GM23248 (cell line): ENCODE measurements around the gene PDLIM7. TPM values are rescaled to one million over a fixed set of nuclear protein-coding genes. Genes with fewer than 3 reads are reported as not detected.

Source experiments
- DNase-seq: peaks from one replicate; pipeline ENCODE4 v3.0.0-alpha.2; 2015
- H2AFZ ChIP-seq: fragments of 200-600 bp; sonication (generic); 2 replicates; pipeline ENCODE4 v1.6.1; 2016; ENCODE audit warnings: antibody characterized with exemption
- H3F3A ChIP-seq: fragments of 200-600 bp; sonication (generic); 2 replicates; pipeline ENCODE4 v1.6.1; 2016; ENCODE audit warnings: mild to moderate bottlenecking, antibody characterized with exemption, mixed run types; ENCODE audit not compliant: insufficient read depth
- H3K27ac ChIP-seq: fragments of 200-600 bp; sonication (generic); 2 replicates; pipeline ENCODE4 v1.5.1; 2016; ENCODE audit warnings: mild to moderate bottlenecking
- H3K27me3 ChIP-seq: fragments of 200-600 bp; sonication (generic); replicated peaks from 2 replicates; pipeline ENCODE4 v1.6.1; 2016; ENCODE audit warnings: mild to moderate bottlenecking; ENCODE audit not compliant: insufficient read depth
- H3K36me3 ChIP-seq: fragments of 200-600 bp; sonication (generic); 2 replicates; pipeline ENCODE4 v1.6.1; 2016; ENCODE audit warnings: low read depth, mild to moderate bottlenecking
- H3K4me1 ChIP-seq: fragments of 200-600 bp; sonication (generic); 2 replicates; pipeline ENCODE4 v1.6.1; 2016; ENCODE audit warnings: mild to moderate bottlenecking; ENCODE audit not compliant: insufficient read depth
- H3K4me2 ChIP-seq: fragments of 200-600 bp; sonication (generic); one replicate; pipeline ENCODE4 v1.6.1; 2016; ENCODE audit warnings: mild to moderate bottlenecking; ENCODE audit not compliant: unreplicated experiment
- H3K4me3 ChIP-seq: fragments of 200-600 bp; sonication (generic); 2 replicates; pipeline ENCODE4 v1.5.1; 2016; ENCODE audit warnings: mild to moderate bottlenecking
- H3K79me2 ChIP-seq: fragments of 200-600 bp; sonication (generic); 2 replicates; pipeline ENCODE4 v1.6.1; 2016; ENCODE audit warnings: mild to moderate bottlenecking; ENCODE audit not compliant: insufficient read depth
- H3K9ac ChIP-seq: fragments of 200-600 bp; sonication (generic); 2 replicates; pipeline ENCODE4 v1.6.1; 2016; ENCODE audit warnings: mild to moderate bottlenecking
- H3K9me2 ChIP-seq: fragments of 200-600 bp; sonication (generic); 2 replicates; pipeline ENCODE4 v1.6.1; 2016; ENCODE audit warnings: mixed run types, mild to moderate bottlenecking, moderate library complexity; ENCODE audit not compliant: insufficient read depth
- H3K9me3 ChIP-seq: fragments of 200-600 bp; sonication (generic); one replicate; pipeline ENCODE4 v1.6.1; 2017; ENCODE audit warnings: low read depth
- H4K20me1 ChIP-seq: fragments of 200-600 bp; sonication (generic); 2 replicates; pipeline ENCODE4 v1.6.0; 2016; ENCODE audit not compliant: insufficient read depth
- EZH2 ChIP-seq: fragments of 200-600 bp; sonication (generic); IDR thresholded peaks from 2 replicates; pipeline ENCODE4 v1.6.1; 2018; ENCODE audit warnings: antibody characterized with exemption, mild to moderate bottlenecking; ENCODE audit not compliant: insufficient read depth, poor library complexity, severe bottlenecking
- EZH2phosphoT487 ChIP-seq: fragments of 200-600 bp; sonication (generic); IDR thresholded peaks from 2 replicates; pipeline ENCODE4 v1.6.1; 2018; ENCODE audit warnings: antibody characterized with exemption, moderate library complexity, mild to moderate bottlenecking, low read depth; ENCODE audit not compliant: insufficient read depth
- WGBS, 2 experiments: methylation state at CpG; one replicate each; pipeline ENCODE4 v1.1.6; 2015 to 2017; ENCODE audit warnings: low lambda C conversion rate in 2 of 2, low coverage in 1 of 2; ENCODE audit errors: missing lambda C conversion rate in 2 of 2; 5-methylcytosine and 5-hydroxymethylcytosine counted together
- in situ Hi-C: fragments of 300-500 bp; cut with MboI; formaldehyde crosslinking; loops from 2 replicates; pipeline ENCODE4 v1.15.0; 2020
- polyA plus RNA-seq: library from polyadenylated mRNA; unstranded; fragments of >200 nt; fragmentation: Nextera tagmentation; extraction: Ambion mirVana; gene quantifications from 2 replicates; pipeline ENCODE4 v1.2.1, GENCODE V29; 2016
- total RNA-seq: library from RNA; depleted of rRNA; stranded (reverse); fragments of >200 nt; shearing (Covaris generic); gene quantifications from 2 replicates; pipeline ENCODE4 v1.2.3, GENCODE V29; 2014

The PDLIM7 gene
- total and polyA plus RNA-seq, 2 experiments from 2014 or later: 320 to 556 TPM

DNA sequence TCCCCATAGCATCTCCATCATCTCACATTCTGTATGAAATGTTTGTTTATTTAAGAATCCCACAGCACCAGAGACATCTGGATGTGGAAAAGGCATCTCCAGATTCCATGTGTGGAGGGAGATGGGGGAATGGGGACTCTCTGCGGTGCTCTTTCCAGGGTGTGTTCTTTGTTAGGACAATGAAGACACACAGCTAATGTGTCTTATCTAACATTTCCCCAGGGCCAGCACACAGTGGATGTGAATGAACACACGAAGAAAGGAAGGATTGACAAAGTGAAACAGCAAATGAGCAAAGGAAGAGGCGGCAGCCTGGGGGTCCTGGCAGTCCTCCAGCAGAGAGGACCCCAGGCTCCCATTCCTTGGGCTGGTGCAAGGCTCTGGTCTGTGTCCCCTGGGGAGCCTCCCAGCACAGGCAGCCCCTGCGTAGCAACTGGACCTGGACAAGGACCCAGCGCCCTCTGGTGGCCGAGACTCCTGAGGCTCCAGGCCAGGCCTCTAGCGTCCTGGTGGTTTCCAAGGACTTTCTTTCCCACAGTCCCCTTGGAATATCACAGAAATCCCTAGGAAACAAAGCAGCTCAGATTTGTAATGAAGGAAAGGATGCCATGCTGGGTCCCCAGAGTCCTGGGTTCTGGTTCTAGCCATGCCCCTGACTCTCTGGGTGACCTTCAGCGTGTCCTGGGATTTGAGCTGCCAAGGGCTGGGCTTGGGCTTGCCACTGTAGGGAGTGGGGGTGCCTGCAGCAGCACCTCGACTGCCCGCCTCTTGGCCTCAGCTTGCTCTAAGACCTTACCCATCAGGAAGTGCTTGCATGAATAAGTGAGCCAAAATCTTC, 3.5 kb upstream of the PDLIM7 start:
- Histone ChIP-seq H3K79me2 (peaks cover 7% of the 10 kb centered on the region), H3K27ac (peak overlapping the region; percentile 28; the same call in 1 of the 2 replicates), H2AFZ (peak overlapping the region; percentile 32; the same call in 1 of the 2 replicates), H3K4me1 (no peaks in the 10 kb centered on the region; the same call in 1 of the 2 replicates), H3K9me2 (no peaks in the 10 kb centered on the region), H3K9ac (no peak overlapping the region), H3K4me3 (no peak overlapping the region), H3K36me3 (no peaks in the 10 kb centered on the region), H3F3A (peaks cover 17% of the 10 kb centered on the region), H3K27me3 (no peaks in the 10 kb centered on the region), H4K20me1 (no peaks in the 10 kb centered on the region), H3K4me2 (no peak overlapping the region), H3K9me3 (no peaks in the 10 kb centered on the region)
- 15 to 18% methylated on average over 10 of the region's 10 CpGs for WGBS, 2 experiments
- in situ Hi-C loops: no loop called here
- TF ChIP-seq EZH2 (no peak), EZH2phosphoT487 (no peak)
- peak; percentile 90 for DNase-seq

DNA sequence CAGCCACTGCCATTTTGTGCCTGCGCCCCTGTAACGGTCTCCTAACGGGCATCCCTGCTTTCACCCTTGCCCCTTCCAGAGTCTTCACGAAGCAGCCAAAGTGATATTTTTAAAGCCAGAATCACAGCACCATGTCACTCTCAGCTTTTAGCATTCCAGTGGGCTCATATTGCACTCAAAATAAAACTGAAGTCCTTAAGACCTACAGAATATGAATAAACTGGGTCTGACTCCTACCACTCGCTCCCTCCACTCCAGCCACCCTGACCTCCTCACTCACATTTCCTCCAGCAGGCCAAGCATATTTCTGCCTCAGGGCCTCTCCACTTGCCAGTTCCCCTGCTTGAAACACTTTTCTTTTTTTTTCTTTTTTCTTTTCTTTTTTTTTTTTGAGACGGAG, 2.4 kb upstream of the PDLIM7 start:
- DNase-seq: no peak
- H3K4me3 ChIP-seq: no peak overlapping the region
- no peak overlapping the region for H3K27ac ChIP-seq
- H3K4me1 ChIP-seq: peaks cover 6% of the 10 kb centered on the region
- H3K36me3 ChIP-seq: no peaks in the 10 kb centered on the region
- H3K9ac ChIP-seq: no peak overlapping the region
- H3K79me2 ChIP-seq: peaks cover 8% of the 10 kb centered on the region
- WGBS, 2 experiments: 84 to 87% methylated on average over 5 to 6 of the region's 6 CpGs
- no peaks in the 10 kb centered on the region for H4K20me1 ChIP-seq
- TF ChIP-seq EZH2phosphoT487: no peak
- TF ChIP-seq EZH2: no peak
- H3K9me2 ChIP-seq: no peaks in the 10 kb centered on the region
- H2AFZ ChIP-seq: no peak overlapping the region
- H3K4me2 ChIP-seq: no peak overlapping the region
- H3K9me3 ChIP-seq: no peaks in the 10 kb centered on the region
- H3K27me3 ChIP-seq: no peaks in the 10 kb centered on the region
- in situ Hi-C loops: no loop called here
- H3F3A ChIP-seq: peaks cover 20% of the 10 kb centered on the region

DNA sequence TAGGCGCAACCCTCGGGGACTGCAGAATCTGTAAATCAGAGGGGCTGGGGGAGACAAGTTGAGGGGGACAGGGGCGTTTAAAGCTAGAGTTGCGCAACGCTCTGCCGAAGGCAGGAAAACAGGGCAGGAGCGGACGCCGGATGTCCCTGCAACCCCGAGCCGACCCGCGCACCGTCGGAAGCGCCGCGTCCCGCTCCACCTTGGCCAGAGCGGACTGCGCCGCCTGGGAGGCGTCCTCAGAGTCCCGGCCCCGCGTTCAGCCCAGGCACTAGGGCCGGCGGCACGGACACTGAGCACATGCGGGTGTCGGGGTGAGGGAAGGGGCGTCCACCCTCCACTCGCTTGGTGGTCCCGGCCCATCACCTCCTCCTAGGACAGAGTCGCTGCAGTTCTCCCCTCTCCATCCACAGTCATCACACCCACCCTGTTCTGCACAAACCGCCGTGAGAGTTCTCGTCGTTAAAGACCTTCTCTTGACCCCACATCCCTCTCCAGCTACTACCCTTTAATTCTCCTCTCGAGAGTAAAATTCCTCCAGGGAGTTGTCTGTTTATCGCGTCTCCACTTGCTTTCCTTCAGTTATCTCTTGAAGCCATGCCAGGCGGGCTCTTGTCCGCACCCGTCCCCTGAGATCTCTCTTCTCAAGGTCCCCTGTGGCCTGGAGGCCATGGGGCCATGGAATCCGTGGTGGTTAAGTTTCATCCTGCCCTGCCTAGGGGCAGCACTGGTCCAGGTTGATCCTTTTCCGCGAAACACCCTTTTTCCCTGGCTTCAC, 796 bp upstream of the PDLIM7 start:
- peak; percentile 60 for DNase-seq

DNA sequence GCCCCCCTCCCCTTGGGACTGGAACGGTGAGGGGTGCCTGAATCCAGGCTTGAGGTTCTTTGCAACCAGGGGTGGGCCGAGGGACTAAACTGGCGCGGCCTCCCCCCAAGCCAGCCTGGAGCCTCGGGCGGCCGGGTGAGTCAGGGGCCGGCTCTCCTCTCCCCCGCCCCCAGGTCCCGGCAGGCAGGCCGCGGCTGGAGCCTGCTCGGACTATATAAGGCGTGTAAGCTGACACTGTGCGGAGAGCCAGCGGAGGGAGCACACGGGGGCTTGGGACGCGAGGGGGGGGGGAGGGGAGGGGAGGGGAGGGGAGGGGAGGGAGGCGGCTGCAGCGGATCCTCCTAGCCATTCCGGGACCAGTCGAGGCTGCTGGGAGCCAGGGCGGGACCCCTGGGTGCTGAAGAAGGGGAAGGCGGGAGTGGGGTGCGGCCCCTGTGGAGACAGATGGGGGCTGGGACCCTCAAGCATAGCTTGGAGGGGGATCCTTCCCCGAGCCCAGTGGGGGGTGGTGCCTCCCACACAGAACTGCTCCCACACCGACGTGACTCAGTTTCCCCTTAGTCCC, 595 bp downstream of the PDLIM7 start:
- H3K27ac ChIP-seq: peak overlapping the region; percentile 83
- H3K9ac ChIP-seq: peak overlapping the region; percentile 87
- in situ Hi-C loops: no loop called here
- no peaks in the 10 kb centered on the region for H4K20me1 ChIP-seq
- TF ChIP-seq EZH2phosphoT487: no peak
- TF ChIP-seq EZH2: no peak
- no peaks in the 10 kb centered on the region for H3K9me2 ChIP-seq
- H3K4me1 ChIP-seq: peaks cover 23% of the 10 kb centered on the region
- H2AFZ ChIP-seq: no peak overlapping the region
- H3K79me2 ChIP-seq: peaks cover 33% of the 10 kb centered on the region
- 0 out of 2 replicates have a peak, but pooled peaks cover 8% of the 10 kb centered on the region for H3K36me3 ChIP-seq
- peak overlapping the region; percentile 86 for H3K4me3 ChIP-seq
- DNase-seq: peak; percentile 96
- H3K4me2 ChIP-seq: peak overlapping the region; percentile 96
- no peaks in the 10 kb centered on the region for H3K9me3 ChIP-seq
- WGBS, 2 experiments: 1% methylated on average over 12 to 25 of the region's 29 CpGs
- H3F3A ChIP-seq: peaks cover 26% of the 10 kb centered on the region
- no peaks in the 10 kb centered on the region for H3K27me3 ChIP-seq

More for the DNA sequence above, 796 bp upstream of the PDLIM7 start:
- Histone ChIP-seq H3K9me3 (no peaks in the 10 kb centered on the region), H4K20me1 (no peaks in the 10 kb centered on the region), H3F3A (peaks cover 26% of the 10 kb centered on the region), H3K36me3 (0 out of 2 replicates have a peak, but pooled peaks cover 6% of the 10 kb centered on the region), H3K79me2 (peaks cover 20% of the 10 kb centered on the region), H3K27me3 (no peaks in the 10 kb centered on the region), H3K9ac (peak overlapping the region; percentile 87), H3K27ac (peak overlapping the region; percentile 79), H3K9me2 (no peaks in the 10 kb centered on the region), H3K4me1 (peaks cover 20% of the 10 kb centered on the region), H3K4me3 (peak overlapping the region; percentile 86), H2AFZ (peak overlapping the region; percentile 54), H3K4me2 (peak overlapping the region; percentile 67)
- WGBS, 2 experiments: 35 to 37% methylated on average over 46 to 47 of the region's 48 CpGs
- no peak for TF ChIP-seq EZH2
- no peak for TF ChIP-seq EZH2phosphoT487
- in situ Hi-C loops: no loop called here
